GM13976 (cell line): ENCODE data around the gene KLF18.

ENCODE experiments used
- DNase-seq: peaks from one replicate; pipeline ENCODE4 v3.0.0; 2012; ENCODE audit warnings: low spot score
- CTCF ChIP-seq: IDR thresholded peaks from 2 replicates; pipeline ENCODE4 v1.5.1; 2012; ENCODE audit warnings: borderline replicate concordance, mild to moderate bottlenecking; ENCODE audit not compliant: insufficient read depth; ENCODE audit errors: extremely low read depth, missing control alignments, control extremely low read depth
- in situ Hi-C: fragments of 300-500 bp; cut with MboI; formaldehyde crosslinking; loops from one replicate; pipeline ENCODE4 v1.12.0; 2022; ENCODE audit warnings: low sequenced_read_pairs, mixed read lengths, inconsistent platforms; ENCODE audit not compliant: unreplicated experiment

The KLF18 gene

GRCh38 chr1:44112486-44112885 lies 28.9 kb downstream of the KLF18 start:
- in situ Hi-C loops = no loop called here
- DNase-seq = no peak
- no peak for TF ChIP-seq CTCF

- no peak for DNase-seq
- in situ Hi-C loops = no loop called here
- no peak for TF ChIP-seq CTCF
Observed at GRCh38 chr1:44111861-44112260, 29.6 kb downstream of the KLF18 start.

- in situ Hi-C loops = no loop called here
- no peak for TF ChIP-seq CTCF
- no peak for DNase-seq
Observed at GRCh38 chr1:44110916-44111315, 30.5 kb downstream of the KLF18 start.

GRCh38 chr1:44108971-44109370 lies 32.5 kb downstream of the KLF18 start:
- DNase-seq = no peak
- TF ChIP-seq CTCF = no peak

GRCh38 chr1:44108241-44108640 lies 33.2 kb downstream of the KLF18 start:
- no peak for TF ChIP-seq CTCF
- in situ Hi-C loops = no loop called here

More at GRCh38 chr1:44108971-44109370, 32.5 kb downstream of the KLF18 start:
- in situ Hi-C loops = no loop called here

GRCh38 chr1:44105810-44106209 lies 35.6 kb downstream of the KLF18 start:
- no peak for TF ChIP-seq CTCF
- in situ Hi-C loops = no loop called here
- no peak for DNase-seq

More at GRCh38 chr1:44108241-44108640, 33.2 kb downstream of the KLF18 start:
- DNase-seq = no peak

GRCh38 chr1:44103270-44104131 lies 37.9 kb downstream of the KLF18 start:
- in situ Hi-C loops = no loop called here
- DNase-seq = no peak
- no peak for TF ChIP-seq CTCF
